NCI-H2171 (cell line): Measurements from ENCODE around the gene PXDC1.

Experiments used
- DNase-seq: peaks from one replicate; lab custom pipeline; 2025; lab: John Stamatoyannopoulos, UW

The PXDC1 gene

GRCh38 chr6:3746696-3747095 is 4.8 kb downstream of the PXDC1 start:
- DNase-seq, result no peak

GRCh38 chr6:3746119-3746691 is 5.3 kb downstream of the PXDC1 start:
- no peak for DNase-seq

- no peak for DNase-seq
Observed at GRCh38 chr6:3745566-3746118, 5.9 kb downstream of the PXDC1 start.

- DNase-seq, result no peak
Observed at GRCh38 chr6:3744901-3745470, 6.5 kb downstream of the PXDC1 start.

DNA sequence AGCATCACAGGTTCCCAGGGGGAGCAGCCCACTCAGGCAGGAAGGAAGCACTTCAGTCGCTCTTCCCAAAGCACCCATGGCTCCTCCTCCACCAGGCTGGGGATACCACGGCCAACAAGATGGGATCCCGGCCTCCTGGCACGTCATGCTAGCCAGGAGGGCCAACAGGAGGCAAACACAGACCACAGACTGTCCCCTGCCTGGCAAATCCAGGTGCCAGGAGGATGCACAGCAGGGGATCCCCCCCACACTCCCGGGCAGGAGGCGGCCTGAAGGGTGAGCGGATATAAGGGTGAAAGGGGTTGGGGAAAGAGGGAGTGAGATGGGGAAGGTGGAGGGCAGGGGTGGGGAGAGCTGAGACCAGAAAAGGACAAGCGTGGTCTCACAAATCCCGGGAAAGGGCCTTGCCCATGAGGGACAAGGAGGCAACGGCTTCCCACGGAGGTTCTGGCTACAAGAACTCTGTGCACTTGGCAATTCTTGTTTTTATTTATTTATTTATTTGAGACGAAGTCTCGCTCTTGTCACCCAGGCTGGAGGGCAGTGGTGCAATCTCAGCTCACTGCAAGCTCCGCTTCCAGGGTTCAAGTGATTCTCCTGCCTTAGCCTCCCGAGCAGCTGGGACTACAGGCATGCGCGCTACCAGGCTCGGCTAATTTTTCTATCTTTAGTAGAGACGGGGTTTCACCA is 7.2 kb downstream of the PXDC1 start:
- no peak for DNase-seq

- DNase-seq, result no peak
Observed at GRCh38 chr6:3743541-3743940, 8.0 kb downstream of the PXDC1 start.

- DNase-seq, result peak; percentile 64
Observed at GRCh38 chr6:3742426-3743344, 8.8 kb downstream of the PXDC1 start.

DNA sequence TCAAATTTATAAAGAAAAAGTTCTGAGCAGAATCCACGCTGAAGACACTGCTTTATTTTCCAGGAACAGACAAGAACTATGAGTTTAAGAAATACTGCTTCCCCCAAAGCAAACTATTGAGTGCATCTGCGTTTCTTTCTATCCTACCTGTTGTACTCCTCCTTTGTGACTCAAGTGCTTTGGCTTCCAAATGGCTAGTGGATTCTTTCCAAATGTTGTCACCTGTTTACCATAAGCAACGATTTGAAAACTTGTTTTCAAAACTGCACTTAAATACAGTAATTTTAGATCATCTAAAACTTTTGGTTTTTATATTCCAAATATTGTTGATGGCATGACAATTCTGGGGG is 9.5 kb downstream of the PXDC1 start:
- no peak for DNase-seq

GRCh38 chr6:3741477-3741871 is 10.0 kb downstream of the PXDC1 start:
- no peak for DNase-seq

DNA sequence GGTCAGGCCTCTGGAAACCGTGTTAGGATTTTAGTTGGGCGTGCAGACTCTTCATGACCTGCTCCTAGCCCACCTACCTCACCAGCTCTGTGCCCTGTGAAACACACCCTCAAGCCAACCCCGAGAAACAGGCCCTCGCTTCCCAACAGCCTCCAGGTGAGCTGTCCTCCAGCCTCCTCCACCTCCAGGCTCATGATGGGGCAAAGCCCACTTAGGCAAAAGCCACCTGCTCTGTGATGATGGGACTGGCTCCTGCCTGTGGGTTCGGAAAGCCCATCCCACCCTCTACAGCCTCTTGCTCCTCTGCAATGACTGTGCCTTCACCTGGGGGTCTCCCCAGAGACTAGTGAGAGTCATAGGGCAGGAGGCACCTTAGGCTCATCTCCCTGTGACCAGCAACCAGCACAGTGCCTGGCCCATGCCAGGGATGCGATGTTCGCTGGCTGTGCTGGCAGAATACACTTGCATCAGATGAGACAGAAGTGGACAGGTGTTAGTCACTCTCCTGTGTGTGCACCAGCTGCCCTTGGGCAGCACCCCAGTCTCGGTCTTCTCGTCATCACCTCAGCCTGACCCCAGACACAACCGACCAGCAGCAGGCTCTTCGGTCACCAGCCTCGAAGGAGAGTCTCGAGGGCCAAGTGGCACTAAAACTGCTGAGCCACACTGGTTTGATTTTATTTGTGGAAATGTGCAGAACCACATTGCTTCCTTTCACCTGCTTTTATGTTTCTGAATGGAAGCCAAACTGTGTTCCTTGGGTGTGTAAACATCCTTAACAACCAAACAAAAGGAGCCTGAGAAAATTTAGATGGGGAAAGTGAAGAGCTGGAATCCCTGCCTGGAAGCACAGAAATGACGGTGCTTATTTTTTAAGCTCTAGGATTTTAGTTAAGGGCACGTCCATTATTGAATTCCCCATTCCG is 10.7 kb downstream of the PXDC1 start:
- no peak for DNase-seq

DNA sequence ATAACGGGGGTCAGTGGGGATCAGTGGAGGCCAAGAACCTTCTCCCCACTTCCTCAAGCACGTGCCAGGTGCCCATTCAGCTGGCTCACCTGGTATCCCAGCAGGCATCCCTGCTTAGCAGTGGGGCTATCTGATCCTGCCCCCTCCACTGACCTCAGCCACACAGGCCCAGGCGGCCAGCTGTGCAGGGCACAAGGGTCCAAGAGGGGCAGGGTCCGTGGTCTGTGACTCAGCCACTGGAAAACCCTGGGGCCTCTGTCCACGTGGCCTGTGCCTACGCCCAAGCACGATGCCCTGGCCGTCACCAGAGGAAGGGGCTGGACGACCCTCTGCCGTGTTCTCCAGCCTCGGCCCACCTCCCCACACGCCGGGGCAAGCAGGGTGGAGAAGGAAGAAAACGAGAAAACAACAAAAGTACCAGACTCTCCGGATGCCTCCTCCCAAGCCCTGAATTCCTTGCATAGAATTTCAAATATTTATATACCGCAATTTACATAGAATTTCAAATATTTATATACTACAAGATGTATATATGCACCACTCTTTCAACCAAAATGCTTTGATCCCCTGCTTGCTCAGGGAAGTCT is 12.1 kb downstream of the PXDC1 start:
- DNase-seq, result no peak

DNA sequence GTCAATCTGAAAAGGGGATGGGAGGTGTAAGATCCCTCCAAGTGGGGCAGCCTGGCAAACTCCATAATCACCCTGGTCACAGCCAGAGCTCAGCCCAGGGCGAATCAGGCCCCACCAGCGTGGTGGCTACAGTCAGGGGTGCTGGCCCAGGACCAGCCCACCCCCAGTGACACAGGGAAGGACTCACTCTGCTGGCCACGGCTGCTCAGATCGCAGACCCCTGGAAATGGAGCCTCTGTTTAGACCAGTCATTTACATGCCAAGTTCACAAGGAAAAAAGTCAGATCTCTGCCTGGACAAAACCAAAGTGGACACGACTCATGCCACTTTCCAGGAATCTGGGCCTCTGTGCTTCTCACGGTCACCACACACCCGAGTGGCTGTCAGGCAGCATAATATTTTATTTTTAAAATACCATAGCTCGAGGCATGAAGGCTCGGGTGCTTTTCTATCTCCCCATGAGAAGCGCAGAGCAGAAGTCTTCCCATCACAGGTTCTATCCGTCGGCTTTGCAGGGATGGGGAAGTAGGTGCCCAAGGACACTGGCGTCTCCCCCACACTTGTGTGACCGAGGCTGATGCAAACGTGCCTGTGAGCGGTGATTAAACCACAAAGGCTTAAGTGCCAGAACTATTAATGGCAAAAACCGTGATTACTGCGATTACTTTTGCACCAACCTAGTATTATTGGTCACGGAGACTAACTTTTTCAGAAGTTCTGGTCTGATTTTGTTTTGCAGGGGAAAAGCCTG is 13.0 kb downstream of the PXDC1 start:
- DNase-seq, result no peak

- DNase-seq, result no peak
Observed at GRCh38 chr6:3737831-3738210, 13.7 kb downstream of the PXDC1 start.

- no peak for DNase-seq
Observed at GRCh38 chr6:3737149-3737830, 14.2 kb downstream of the PXDC1 start.

DNA sequence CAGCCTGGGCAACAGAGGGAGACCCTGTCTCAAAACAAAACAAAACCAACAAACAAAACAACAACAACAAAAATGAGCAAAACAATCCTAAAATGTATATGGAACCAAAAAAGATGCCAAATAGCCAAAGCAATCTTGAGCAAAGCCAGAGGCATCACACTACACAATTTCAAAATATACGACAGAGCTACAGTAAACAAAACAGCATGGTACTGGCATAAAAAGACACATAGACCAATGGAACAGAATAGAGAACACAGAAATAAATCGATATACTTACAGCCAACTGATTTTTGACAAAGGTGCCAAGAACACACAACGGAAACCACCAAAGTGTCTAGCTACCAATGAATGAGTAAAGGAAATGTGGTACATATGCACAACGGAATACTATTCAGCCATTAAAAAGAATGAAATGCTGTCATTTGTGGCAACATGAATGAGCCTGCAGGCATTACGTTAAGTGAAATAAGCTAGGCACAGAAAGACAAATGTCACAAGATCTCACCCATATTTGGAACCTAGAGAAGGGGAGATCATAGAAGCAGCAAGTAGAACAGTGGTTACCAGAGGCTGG is 16.4 kb downstream of the PXDC1 start:
- DNase-seq, result no peak

DNA sequence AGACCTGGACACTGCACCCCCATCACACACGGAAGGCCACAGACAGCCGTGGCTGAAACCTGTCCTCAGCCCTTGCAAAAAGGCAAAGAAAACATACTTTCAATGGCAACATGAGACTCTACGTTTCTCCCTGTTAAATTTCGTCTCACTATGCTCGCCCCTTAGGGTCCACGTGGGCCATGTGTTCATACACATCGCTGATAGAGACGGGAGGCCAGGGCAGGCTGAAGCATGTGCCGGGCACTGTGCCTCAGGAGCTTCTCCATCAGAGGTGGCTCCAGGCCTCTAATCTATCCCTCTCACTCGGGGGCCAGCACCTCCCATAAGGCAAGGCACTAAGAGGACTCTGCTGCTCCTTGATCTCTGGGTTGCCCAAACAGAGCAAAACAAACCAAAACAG is 17.5 kb downstream of the PXDC1 start:
- no peak for DNase-seq

DNA sequence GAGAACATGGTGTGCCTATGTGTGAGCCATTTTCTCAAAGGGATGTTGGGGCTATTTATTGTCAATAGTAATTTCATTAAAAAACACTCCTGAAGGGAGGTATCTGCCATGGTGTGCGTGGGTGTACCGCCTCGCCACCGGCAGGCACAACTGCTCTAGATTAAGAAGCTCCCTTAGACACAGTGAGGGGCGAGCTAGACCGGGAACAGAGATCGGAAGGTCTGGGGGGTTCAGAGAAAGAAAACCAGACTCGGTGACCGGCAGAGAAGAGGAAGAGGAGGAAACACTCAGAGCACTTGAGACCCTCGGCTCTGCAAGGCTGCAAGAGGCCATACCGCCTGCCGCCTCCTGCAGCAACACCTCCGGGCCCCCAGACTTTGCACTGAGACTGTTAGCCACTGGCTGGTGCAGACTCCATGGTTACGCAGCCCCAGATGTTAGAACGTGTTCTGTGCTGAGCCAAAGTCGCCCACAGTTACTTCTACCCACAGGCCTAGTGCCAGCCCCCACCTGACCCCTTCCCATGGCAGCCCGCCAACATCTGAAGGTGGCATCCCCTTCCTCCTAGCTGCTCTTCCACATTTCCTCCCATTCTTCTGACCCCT is 18.1 kb downstream of the PXDC1 start:
- no peak for DNase-seq

DNA sequence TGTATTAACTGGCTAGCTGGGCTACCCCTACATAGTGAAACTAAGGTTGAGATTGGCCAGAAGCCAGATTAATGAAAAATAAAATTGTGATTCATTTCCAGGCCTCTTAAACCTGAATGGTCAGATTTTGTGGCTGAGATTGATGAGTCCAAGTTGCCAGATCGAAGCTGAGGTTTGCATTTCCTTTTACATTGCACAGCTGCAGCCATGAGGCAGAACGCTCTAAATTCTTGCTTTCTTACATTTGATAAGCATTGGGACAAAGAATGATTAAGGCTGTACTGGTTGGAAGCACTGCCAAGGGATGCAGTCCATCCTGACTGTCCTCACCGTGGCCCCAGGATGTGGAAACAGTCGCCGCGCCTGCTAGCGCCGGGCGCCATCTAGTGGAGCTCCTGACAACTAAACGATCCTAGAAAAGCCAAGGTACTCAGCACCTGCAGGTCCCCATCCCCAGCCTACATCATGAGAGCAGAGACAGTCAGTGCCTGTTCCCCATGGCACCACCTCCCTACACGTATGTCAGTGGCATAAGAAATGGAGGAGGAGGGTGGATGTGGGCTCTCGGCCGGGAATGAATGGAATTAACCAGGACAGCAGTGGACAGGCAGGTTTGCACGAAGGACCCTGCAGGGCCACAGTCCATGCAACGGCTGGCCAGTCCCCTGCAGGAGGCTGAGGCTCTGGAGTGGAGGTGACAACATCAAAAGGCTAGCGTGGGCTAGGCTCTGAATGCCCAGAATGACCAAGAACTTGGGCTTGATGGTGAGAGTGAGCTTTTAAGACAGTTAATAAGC is 19.0 kb downstream of the PXDC1 start:
- peak; percentile 52 for DNase-seq
